22Rv1 (cell line): ENCODE results near the gene LRRC46.

Experiments
- H3K27ac ChIP-seq: fragments of 450-650 bp; 2 replicates; pipeline ENCODE4 v1.5.1; 2017
- ZFX ChIP-seq: fragments of 450-650 bp; IDR thresholded peaks from 2 replicates; pipeline ENCODE4 v1.6.1; 2017; ENCODE audit warnings: antibody characterized with exemption, borderline replicate concordance
- TF ChIP-seq, protein P1 (sequence below): fragments of 450-650 bp; IDR thresholded peaks from 2 replicates; pipeline ENCODE4 v1.5.1; 2017; ENCODE audit warnings: mild to moderate bottlenecking

Gene LRRC46

DNA sequence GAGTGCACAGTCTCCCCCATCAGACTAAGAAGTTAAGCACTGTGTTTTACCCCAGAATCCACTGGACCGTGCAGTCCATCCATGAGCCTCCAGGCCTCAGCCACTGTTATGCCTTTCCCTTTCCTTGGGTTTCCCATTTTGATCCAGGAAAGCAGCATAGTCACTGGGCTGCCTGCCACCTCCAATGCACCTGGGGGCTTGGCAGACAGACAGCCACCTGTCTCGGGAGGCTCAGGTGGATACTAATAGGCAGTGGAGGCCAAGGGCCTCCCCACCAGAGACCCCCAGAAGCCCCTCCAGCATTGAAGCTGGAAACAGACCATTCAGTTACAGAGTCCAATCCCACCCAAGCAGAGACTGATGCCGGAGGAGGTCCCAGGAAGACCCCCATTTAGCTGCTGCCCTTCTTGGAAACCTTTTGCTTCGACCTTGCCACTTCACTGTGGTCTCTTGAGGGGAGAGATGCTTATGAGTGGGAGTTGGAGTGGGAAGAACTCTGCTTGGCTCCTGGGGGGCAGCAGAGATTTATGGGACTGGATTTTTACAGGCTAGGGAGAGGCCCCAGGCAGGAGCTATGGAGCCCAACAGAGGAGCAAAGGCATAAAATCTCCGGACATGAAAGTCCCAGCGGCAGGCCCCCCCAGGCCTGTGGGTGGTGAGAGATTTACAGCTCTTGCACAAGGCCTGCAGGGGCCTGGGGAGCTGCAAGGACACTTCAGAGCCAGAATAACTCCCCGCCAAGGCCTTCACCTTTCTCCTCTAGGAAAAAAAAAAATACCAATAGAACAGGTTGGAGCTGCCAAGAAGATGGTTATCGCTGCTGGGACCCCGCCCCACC, 52.3 kb downstream of the LRRC46 start:
- no peak overlapping the region for H3K27ac ChIP-seq
- no peak for TF ChIP-seq ZFX
- TF ChIP-seq, protein P1, sequence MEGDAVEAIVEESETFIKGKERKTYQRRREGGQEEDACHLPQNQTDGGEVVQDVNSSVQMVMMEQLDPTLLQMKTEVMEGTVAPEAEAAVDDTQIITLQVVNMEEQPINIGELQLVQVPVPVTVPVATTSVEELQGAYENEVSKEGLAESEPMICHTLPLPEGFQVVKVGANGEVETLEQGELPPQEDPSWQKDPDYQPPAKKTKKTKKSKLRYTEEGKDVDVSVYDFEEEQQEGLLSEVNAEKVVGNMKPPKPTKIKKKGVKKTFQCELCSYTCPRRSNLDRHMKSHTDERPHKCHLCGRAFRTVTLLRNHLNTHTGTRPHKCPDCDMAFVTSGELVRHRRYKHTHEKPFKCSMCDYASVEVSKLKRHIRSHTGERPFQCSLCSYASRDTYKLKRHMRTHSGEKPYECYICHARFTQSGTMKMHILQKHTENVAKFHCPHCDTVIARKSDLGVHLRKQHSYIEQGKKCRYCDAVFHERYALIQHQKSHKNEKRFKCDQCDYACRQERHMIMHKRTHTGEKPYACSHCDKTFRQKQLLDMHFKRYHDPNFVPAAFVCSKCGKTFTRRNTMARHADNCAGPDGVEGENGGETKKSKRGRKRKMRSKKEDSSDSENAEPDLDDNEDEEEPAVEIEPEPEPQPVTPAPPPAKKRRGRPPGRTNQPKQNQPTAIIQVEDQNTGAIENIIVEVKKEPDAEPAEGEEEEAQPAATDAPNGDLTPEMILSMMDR: no peak

DNA sequence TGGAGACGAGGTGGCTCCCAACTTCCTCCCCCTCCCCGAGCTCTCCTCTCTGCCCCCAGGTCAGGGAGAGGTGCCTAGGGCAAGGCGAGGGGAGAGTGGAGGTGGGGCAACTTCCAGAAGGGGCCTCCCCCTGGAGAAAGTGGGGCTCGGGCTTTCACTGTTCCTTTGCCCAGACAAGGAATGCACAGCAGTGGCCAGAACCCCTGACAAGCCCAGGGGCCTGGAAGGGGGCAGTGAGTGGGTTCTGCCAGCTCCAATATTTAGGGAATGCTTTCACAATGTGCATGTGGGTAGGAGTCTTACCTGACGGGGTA, 52.9 kb downstream of the LRRC46 start:
- TF ChIP-seq ZFX: no peak
- TF ChIP-seq, protein P1: no peak
- H3K27ac ChIP-seq: no peak overlapping the region

DNA sequence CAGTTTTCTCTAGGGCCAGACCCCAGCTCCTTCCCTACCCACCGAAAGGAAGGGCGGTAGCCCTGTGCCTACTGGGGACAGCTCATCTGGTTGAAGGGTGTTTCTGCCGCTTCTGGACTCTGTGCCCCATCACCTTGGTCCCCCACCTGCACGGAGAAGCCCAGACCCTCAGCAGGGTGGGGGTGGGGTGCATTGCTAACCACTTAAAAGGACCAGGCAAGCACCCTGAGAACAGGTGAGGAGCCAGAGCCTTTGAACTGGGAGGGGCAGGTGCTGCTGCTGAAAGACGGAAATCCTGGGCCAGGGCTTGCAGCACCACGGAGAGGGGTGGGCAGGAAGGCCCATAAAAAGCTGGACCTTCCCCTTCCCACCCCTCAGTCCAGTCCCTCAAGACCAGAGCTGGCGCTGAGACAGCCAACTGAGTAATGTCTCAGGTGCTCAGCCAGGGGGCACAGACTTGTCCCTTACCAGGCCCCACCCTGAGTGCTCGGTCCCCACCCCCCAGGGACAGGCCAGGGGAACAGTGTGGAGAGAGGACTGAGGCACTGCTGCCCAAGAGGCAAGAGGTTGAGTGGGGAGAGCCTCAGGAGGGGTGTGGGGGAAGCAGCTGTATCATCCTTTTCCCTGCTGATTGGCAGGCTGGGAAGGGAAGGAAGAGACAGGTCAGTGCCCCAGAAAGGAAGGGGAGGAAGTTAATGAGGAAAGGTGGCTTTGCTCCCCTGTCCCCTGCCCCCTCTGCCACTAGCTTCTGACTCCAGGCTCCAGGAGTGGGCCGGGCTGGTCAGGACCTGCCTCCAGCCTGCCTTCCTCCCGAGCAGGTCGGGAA, 53.6 kb downstream of the LRRC46 start:
- TF ChIP-seq, protein P1: no peak
- TF ChIP-seq ZFX: no peak
- no peak overlapping the region for H3K27ac ChIP-seq
